Ovary (tissue), 9 donors: ENCODE data around the gene QSOX1. TPM values are rescaled to one million over a fixed set of nuclear protein-coding genes. Genes with fewer than 3 reads are reported as not detected.

Source experiments
- DNase-seq, 5 donors: peaks; one replicate each; pipeline ENCODE4 v3.0.0-alpha.2; 2019 to 2020
- H3K27ac ChIP-seq, 2 donors: fragments of 200-600 bp; one replicate each; pipeline versions ENCODE4 v1.5.1 to v1.8.0; 2019 to 2022
- H3K27me3 ChIP-seq: fragments of 200-600 bp; one replicate; pipeline ENCODE4 v1.8.0; 2022
- H3K36me3 ChIP-seq: fragments of 200-600 bp; sonication (generic); one replicate; pipeline ENCODE4 v1.5.1; 2019
- H3K4me1 ChIP-seq: one replicate; pipeline ENCODE4 v1.8.1; 2013; ENCODE audit warnings: mild to moderate bottlenecking, moderate library complexity; ENCODE audit not compliant: insufficient read depth
- H3K4me3 ChIP-seq: fragments of 200-600 bp; sonication (generic); one replicate; pipeline ENCODE4 v1.5.1; 2017
- H3K9me3 ChIP-seq, 2 donors: fragments of 200-600 bp in 1 of 2; sonication (generic) in 1 of 2; one replicate each; pipeline versions ENCODE4 v1.5.1 to v1.8.1; 2013 to 2019; ENCODE audit warnings: mild to moderate bottlenecking in 1 of 2, moderate library complexity in 1 of 2
- CTCF ChIP-seq, 3 donors: fragments of 450-650 bp in 2 of 3; fragments of 200-600 bp in 1 of 3; IDR thresholded peaks; one replicate each; pipeline versions ENCODE4 v1.5.1 to v1.8.0; 2016 to 2022; ENCODE audit warnings: antibody characterized with exemption in 3 of 3, mild to moderate bottlenecking in 1 of 3
- EP300 ChIP-seq: sonication (generic); formaldehyde crosslinking; IDR thresholded peaks from one replicate; pipeline ENCODE4 v1.6.1; 2017; ENCODE audit warnings: antibody characterized with exemption
- POLR2A ChIP-seq: fragments of 450-650 bp; IDR thresholded peaks from one replicate; pipeline ENCODE4 v1.6.1; 2017; ENCODE audit warnings: antibody characterized with exemption, mild to moderate bottlenecking, moderate library complexity
- WGBS, 3 donors: extraction: QIAGEN DNeasy Blood & Tissue Kit in 1 of 3; methylation state at CpG; one replicate each; pipeline versions ENCODE4 v1.1.5 to v1.1.7; 2013 to 2017; 5-methylcytosine and 5-hydroxymethylcytosine counted together
- intact Hi-C, 4 donors: fragments of 100-400 bp; cut with DNase I; formaldehyde crosslinking; loops; one replicate each; pipeline versions ENCODE4 v1.11.0 to v1.15.1; 2022 to 2023
- polyA plus RNA-seq, 2 donors: library from polyadenylated mRNA; stranded (reverse); fragments of 200-250 nt in 1 of 2; fragments of 350-450 nt in 1 of 2; fragmentation: Illumina TruSeq in 1 of 2; extraction: RNeasy Lipid Tissue Mini Kit (QIAGEN cat#74804) in 1 of 2; gene quantifications; one replicate each; pipeline ENCODE4 v1.2.3, GENCODE V29; 2013 to 2014
- total RNA-seq, 7 donors: library from RNA; depleted of rRNA in 2 of 7; stranded (reverse); fragments of >200 nt in 2 of 7; fragmentation: NEBNext Ultra II Directional in 3 of 7; extraction: Animal tissue kit (Norgen Biotek cat#: 25700) in 3 of 7; gene quantifications; one replicate each; pipeline versions ENCODE4 v1.1.0 to v1.2.4, GENCODE V29; 2016 to 2023
- donor health status: DM: no; HTN: no; CAD: no; lungs with moderate emphysema.
- donor health status: DM: no; HTN: no; CAD: no.
- donor health status: Bipolar disorder and iron deficiency.
- donor health status: DM: yes; HTN: yes; CAD: no.
- donor health status: DM: no; HTN: no; CAD: no.
- donor health status: DM: yes; HTN: yes; CAD: no.

Gene QSOX1
- total and polyA plus RNA-seq, 9 donors = 57.8 to 475 (median 155) TPM

GRCh38 chr1:180141381-180141934 lies 13.2 kb upstream of the QSOX1 start:
- no peak for TF ChIP-seq POLR2A
- no peak for TF ChIP-seq CTCF (IDR thresholded peaks at IDR 0.05)
- TF ChIP-seq EP300 = no peak
- Histone ChIP-seq H3K4me1 (peaks cover 3% of the 10 kb centered on the region), H3K27me3 (no peaks in the 10 kb centered on the region), H3K36me3 (no peaks in the 10 kb centered on the region), H3K9me3 (no peaks in the 10 kb centered on the region), H3K4me3 (no peak overlapping the region), H3K27ac (no peak overlapping the region)
- no peak for DNase-seq
- WGBS, 3 donors = 74 to 85% (median 75%) methylated on average over 6 of the region's 6 CpGs
- intact Hi-C loops = no loop called here

GRCh38 chr1:180143359-180143758 lies 11.3 kb upstream of the QSOX1 start:
- H3K36me3 ChIP-seq = no peaks in the 10 kb centered on the region
- H3K4me3 ChIP-seq = no peak overlapping the region
- peaks cover 3% of the 10 kb centered on the region for H3K4me1 ChIP-seq
- H3K9me3 ChIP-seq = no peaks in the 10 kb centered on the region
- intact Hi-C loops = no loop called here
- H3K27ac ChIP-seq = no peak overlapping the region
- no peaks in the 10 kb centered on the region for H3K27me3 ChIP-seq
- WGBS, 3 donors = 88 to 91% (median 89%) methylated on average over 3 of the region's 3 CpGs
- no peak for TF ChIP-seq EP300
- no peak for TF ChIP-seq POLR2A
- no peak for TF ChIP-seq CTCF (IDR thresholded peaks at IDR 0.05)
- no peak for DNase-seq

GRCh38 chr1:180144659-180145357 lies 9.9 kb upstream of the QSOX1 start:
- no peaks in the 10 kb centered on the region for H3K27me3 ChIP-seq
- intact Hi-C loops = no loop called here
- H3K9me3 ChIP-seq = no peaks in the 10 kb centered on the region
- WGBS, 3 donors = 37 to 58% (median 50%) methylated on average over 6 of the region's 6 CpGs
- peaks cover 3% of the 10 kb centered on the region for H3K4me1 ChIP-seq
- H3K27ac ChIP-seq = peak overlapping the region; percentile 20 to 56
- TF ChIP-seq EP300 = no peak
- no peak for TF ChIP-seq POLR2A
- no peak for TF ChIP-seq CTCF (IDR thresholded peaks at IDR 0.05)
- DNase-seq = no peak
- no peaks in the 10 kb centered on the region for H3K36me3 ChIP-seq
- H3K4me3 ChIP-seq = no peak overlapping the region

GRCh38 chr1:180145446-180145845 lies 9.2 kb upstream of the QSOX1 start:
- 72 to 81% (median 80%) methylated on average over 3 of the region's 3 CpGs for WGBS, 3 donors
- Histone ChIP-seq H3K4me3 (no peak overlapping the region), H3K27ac (peak overlapping the region in 1 of 2 donors; percentile 20), H3K27me3 (no peaks in the 10 kb centered on the region), H3K9me3 (no peaks in the 10 kb centered on the region), H3K4me1 (peaks cover 3% of the 10 kb centered on the region), H3K36me3 (no peaks in the 10 kb centered on the region)
- intact Hi-C loops = no loop called here
- no peak for DNase-seq
- TF ChIP-seq CTCF (IDR thresholded peaks at IDR 0.05) (no peak), EP300 (no peak), POLR2A (no peak)
